Adrenal gland (tissue), 12 donors: ENCODE results near the gene SLC43A3. TPM values are rescaled to one million over a fixed set of nuclear protein-coding genes. Genes with fewer than 3 reads are reported as not detected.

Experiments used
- DNase-seq, 7 donors: peaks; one replicate each; pipeline ENCODE4 v3.0.0-alpha.2; 2019 to 2020
- H3K27ac ChIP-seq, 5 donors: fragments of 200-600 bp; sonication (generic) in 4 of 5; 1 replicate in 3 of 5; 2 replicates in 2 of 5; pipeline versions ENCODE4 v1.5.1 to v1.8.0; 2016 to 2020; ENCODE audit warnings: mild to moderate bottlenecking in 1 of 5
- H3K27me3 ChIP-seq: fragments of 200-600 bp; 2 replicates; pipeline ENCODE4 v1.8.0; 2021
- H3K36me3 ChIP-seq, 2 donors: fragments of 200-600 bp; replicated peaks in 1 of 2; 1 replicate in 1 of 2; 2 replicates in 1 of 2; pipeline versions ENCODE4 v1.5.1 to v1.8.0; 2018 to 2022
- H3K4me1 ChIP-seq, 2 donors: fragments of 200-600 bp; replicated peaks in 1 of 2; 1 replicate in 1 of 2; 2 replicates in 1 of 2; pipeline versions ENCODE4 v1.5.1 to v1.8.0; 2018 to 2021
- H3K4me3 ChIP-seq, 4 donors: fragments of 200-600 bp; sonication (generic) in 3 of 4; one replicate each; pipeline ENCODE4 v1.5.1; 2016 to 2018
- H3K9me3 ChIP-seq, 3 donors: fragments of 200-600 bp; sonication (generic) in 1 of 3; replicated peaks in 1 of 3; 1 replicate in 2 of 3; 2 replicates in 1 of 3; pipeline versions ENCODE4 v1.5.1 to v1.8.0; 2016 to 2021
- POLR2A ChIP-seq, 2 donors: fragments of 450-650 bp; IDR thresholded peaks; one replicate each; pipeline ENCODE4 v1.6.1; 2017; ENCODE audit warnings: antibody characterized with exemption in 2 of 2, mild to moderate bottlenecking in 2 of 2, moderate library complexity in 1 of 2
- WGBS, 4 donors: extraction: QIAGEN DNeasy Blood & Tissue Kit in 2 of 4; methylation state at CpG; one replicate each; pipeline versions ENCODE4 v1.1.5 to v1.1.7; 2013 to 2017; 5-methylcytosine and 5-hydroxymethylcytosine counted together
- intact Hi-C, 2 donors: fragments of 100-400 bp; cut with DNase I; formaldehyde crosslinking; loops; one replicate each; pipeline versions ENCODE4 v1.14.1 to v1.15.0; 2022 to 2023
- polyA plus RNA-seq, 3 donors: library from polyadenylated mRNA; stranded (reverse); fragments of 200-250 nt in 2 of 3; fragments of 350-450 nt in 1 of 3; fragmentation: Illumina TruSeq in 1 of 3; extraction: RNeasy Lipid Tissue Mini Kit (QIAGEN cat#74804) in 1 of 3; gene quantifications; one replicate each; pipeline ENCODE4 v1.2.3, GENCODE V29; 2013 to 2014
- small RNA-seq, 2 donors: library from RNA; depleted of rRNA; stranded (forward); fragments of <200 nt; gene quantifications; one replicate each; pipeline ENCODE3, GENCODE V24; 2016
- total RNA-seq, 9 donors: library from RNA; depleted of rRNA in 4 of 9; stranded (reverse); fragments of >200 nt in 4 of 9; fragments of 120-200 nt in 1 of 9; fragmentation: NEBNext Ultra II Directional in 1 of 9; extraction: Animal tissue kit (Norgen Biotek cat#: 25700) in 1 of 9; gene quantifications; one replicate each; pipeline versions ENCODE4 v1.1.0 to v1.2.4, GENCODE V29; 2013 to 2023
- TF ChIP-seq, protein P1 (sequence below), 6 experiments: fragments of 450-650 bp in 4 of 6; fragments of 200-600 bp in 2 of 6; sonication (generic) in 1 of 6; IDR thresholded peaks; 1 replicate in 5 of 6; 2 replicates in 1 of 6; pipeline versions ENCODE4 v1.5.1 to v1.8.0; 2016 to 2021; ENCODE audit warnings: antibody characterized with exemption in 6 of 6, mild to moderate bottlenecking in 2 of 6, moderate library complexity in 1 of 6
- donor health status: healthy with polysubstance abuse.
- donor health status: Bipolar disorder and iron deficiency.
- donor health status: DM: yes; HTN: yes; CAD: no.
- donor health status: DM: no; HTN: no; CAD: no.
- donor health status: DM: no; HTN: no; CAD: no.
- donor health status: DM: yes; HTN: yes; CAD: no.

The SLC43A3 gene
- total and polyA plus RNA-seq, 12 donors = 14.0 to 72.7 (median 27.3) TPM

DNA sequence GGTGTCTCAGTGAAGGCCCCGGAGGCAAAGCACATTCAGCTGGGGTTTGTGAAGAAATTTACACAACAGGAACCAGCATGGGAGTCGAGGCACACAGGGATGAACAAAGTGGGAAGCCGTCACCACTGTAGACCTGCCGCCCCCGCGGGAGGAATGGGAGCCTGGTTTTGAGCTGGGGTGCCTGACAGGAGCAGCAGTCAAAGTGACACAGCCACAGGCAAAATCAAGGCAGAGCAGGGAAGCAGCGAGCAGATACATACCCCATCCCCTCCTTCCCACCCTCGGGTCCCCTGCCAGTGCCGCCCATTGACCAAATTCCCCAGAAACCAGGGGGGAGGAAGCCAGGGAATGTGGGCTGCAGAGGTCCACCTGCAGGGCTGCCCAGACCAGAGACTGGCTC is 67.9 kb downstream of the SLC43A3 start:
- intact Hi-C loops = loop anchor here in 1 of 2 donors (10.0 kb wide), 1 partner anchor 166 kb away; no protein-coding TSS in a partner anchor
- Histone ChIP-seq H3K27me3 (no peaks in the 10 kb centered on the region), H3K27ac (no peak overlapping the region), H3K4me3 (no peak overlapping the region), H3K4me1 (no peaks in the 10 kb centered on the region), H3K9me3 (no peaks in the 10 kb centered on the region), H3K36me3 (no peaks in the 10 kb centered on the region)
- WGBS, 4 donors = 69 to 82% (median 74%) methylated on average over 4 to 9 of the region's 9 CpGs
- no peak for DNase-seq
- TF ChIP-seq, protein P1, sequence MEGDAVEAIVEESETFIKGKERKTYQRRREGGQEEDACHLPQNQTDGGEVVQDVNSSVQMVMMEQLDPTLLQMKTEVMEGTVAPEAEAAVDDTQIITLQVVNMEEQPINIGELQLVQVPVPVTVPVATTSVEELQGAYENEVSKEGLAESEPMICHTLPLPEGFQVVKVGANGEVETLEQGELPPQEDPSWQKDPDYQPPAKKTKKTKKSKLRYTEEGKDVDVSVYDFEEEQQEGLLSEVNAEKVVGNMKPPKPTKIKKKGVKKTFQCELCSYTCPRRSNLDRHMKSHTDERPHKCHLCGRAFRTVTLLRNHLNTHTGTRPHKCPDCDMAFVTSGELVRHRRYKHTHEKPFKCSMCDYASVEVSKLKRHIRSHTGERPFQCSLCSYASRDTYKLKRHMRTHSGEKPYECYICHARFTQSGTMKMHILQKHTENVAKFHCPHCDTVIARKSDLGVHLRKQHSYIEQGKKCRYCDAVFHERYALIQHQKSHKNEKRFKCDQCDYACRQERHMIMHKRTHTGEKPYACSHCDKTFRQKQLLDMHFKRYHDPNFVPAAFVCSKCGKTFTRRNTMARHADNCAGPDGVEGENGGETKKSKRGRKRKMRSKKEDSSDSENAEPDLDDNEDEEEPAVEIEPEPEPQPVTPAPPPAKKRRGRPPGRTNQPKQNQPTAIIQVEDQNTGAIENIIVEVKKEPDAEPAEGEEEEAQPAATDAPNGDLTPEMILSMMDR (IDR thresholded peaks at IDR 0.05) = no peak

DNA sequence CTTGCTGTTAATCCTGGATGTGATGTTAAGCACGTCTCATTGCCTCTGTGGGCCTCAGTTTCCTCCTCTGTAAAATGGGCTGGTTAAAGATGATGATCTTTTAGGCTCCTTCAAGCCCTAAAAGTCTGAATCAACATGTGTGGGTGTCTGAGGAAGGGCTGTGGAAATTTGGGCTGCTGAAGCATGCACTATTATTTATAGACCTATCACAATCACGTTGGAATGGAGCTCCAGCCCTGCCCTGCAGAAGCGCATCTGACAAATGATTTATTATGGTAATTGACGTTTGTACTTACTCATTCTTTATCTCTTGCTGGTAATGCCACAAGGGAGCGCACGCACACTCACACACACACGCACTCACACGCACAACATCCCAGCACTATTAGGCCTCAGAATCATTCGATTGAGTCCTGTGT is 68.4 kb downstream of the SLC43A3 start:
- no peak for DNase-seq
- Histone ChIP-seq H3K4me1 (no peaks in the 10 kb centered on the region), H3K9me3 (no peaks in the 10 kb centered on the region), H3K4me3 (no peak overlapping the region), H3K36me3 (no peaks in the 10 kb centered on the region), H3K27me3 (no peaks in the 10 kb centered on the region), H3K27ac (no peak overlapping the region)
- 59 to 65% (median 63%) methylated on average over 9 of the region's 9 CpGs for WGBS, 4 donors
- intact Hi-C loops = loop anchor here in 1 of 2 donors (10.0 kb wide), 1 partner anchor 166 kb away; no protein-coding TSS in a partner anchor
- TF ChIP-seq POLR2A (IDR thresholded peaks at IDR 0.05) = no peak
- TF ChIP-seq, protein P1 (IDR thresholded peaks at IDR 0.05) = no peak

DNA sequence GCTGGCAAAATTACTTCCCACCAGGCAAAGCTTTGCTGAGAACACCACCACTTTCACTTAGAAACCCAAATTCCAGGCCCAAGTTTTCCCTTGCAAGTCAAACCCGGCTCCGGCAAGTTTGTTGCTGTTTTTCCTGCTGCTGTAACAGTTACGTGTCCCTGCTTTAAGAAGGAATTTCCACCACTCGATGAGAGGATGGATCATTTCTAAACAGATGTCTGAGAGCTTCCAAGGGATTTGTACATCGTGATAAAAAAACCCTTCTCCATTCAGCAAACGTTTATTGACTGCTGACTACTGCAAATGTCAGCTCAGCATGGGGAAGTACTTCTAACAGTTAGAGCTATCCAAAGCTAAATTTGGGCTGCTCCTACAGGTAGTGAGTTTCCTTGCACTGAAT is 69.1 kb downstream of the SLC43A3 start:
- no peak for DNase-seq
- no peaks in the 10 kb centered on the region for H3K36me3 ChIP-seq
- H3K4me1 ChIP-seq = no peaks in the 10 kb centered on the region
- WGBS, 4 donors = 48 to 67% (median 60%) methylated on average over 6 of the region's 6 CpGs
- H3K27ac ChIP-seq = no peak overlapping the region
- intact Hi-C loops = loop anchor here in 1 of 2 donors (10.0 kb wide), 1 partner anchor 167 kb away; no protein-coding TSS in a partner anchor
- TF ChIP-seq, protein P1 (IDR thresholded peaks at IDR 0.05) = no peak
- no peak for TF ChIP-seq POLR2A (IDR thresholded peaks at IDR 0.05)
- H3K27me3 ChIP-seq = no peaks in the 10 kb centered on the region
- no peaks in the 10 kb centered on the region for H3K9me3 ChIP-seq
- H3K4me3 ChIP-seq = no peak overlapping the region

DNA sequence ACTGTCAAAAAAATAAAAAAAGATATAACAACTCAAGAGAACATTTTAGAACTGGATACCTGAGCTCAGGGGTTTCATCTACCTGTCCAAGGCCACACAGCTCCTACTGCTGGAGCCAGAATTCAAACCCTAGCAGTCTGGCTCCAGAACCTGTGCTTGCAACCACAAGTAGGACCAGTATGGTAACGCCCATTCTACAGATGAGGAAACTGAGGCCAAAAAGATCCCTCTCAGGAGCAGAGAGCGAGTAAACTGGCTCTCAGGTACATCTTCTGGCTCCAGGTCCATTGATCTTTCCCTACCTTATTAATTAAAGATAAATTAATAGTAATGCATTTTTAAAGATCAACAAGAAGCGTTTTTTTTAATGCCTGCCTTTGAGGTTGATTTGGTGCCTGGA is 69.6 kb downstream of the SLC43A3 start:
- 88 to 95% (median 92%) methylated on average over 3 of the region's 3 CpGs for WGBS, 4 donors
- Histone ChIP-seq H3K4me3 (no peak overlapping the region), H3K9me3 (no peaks in the 10 kb centered on the region), H3K27me3 (no peaks in the 10 kb centered on the region), H3K27ac (no peak overlapping the region), H3K36me3 (no peaks in the 10 kb centered on the region), H3K4me1 (no peaks in the 10 kb centered on the region)
- TF ChIP-seq POLR2A (IDR thresholded peaks at IDR 0.05) = no peak
- TF ChIP-seq, protein P1 (IDR thresholded peaks at IDR 0.05) = no peak
- no peak for DNase-seq
- intact Hi-C loops = loop anchor here in 1 of 2 donors (10.0 kb wide), 1 partner anchor 167 kb away; no protein-coding TSS in a partner anchor

Small RNA genes within 50 kb of the gene (small RNA-seq; reads per million reads assigned to genes)
- gene RNA5SP341 = 0 reads per million in 2 donors

Other genes with a start within 250 kb of the SLC43A3 start
- gene LRRC55, start 245.2 kb downstream of the SLC43A3 start, total RNA-seq = 1 to 10 TPM in 1 of 9 donors, under 1 TPM in 7, not detected in 1; 0.25 to 1.1 (median 0.57) TPM
- gene LRRC55, start 245.2 kb downstream of the SLC43A3 start, polyA plus RNA-seq = under 1 TPM; 0.08 to 0.59 (median 0.17) TPM
- 10 to 100 TPM in 3 of 9 donors, 1 to 10 TPM in 6; 3.4 to 30.1 (median 6.9) TPM for gene APLNR, start 189.9 kb downstream of the SLC43A3 start, total RNA-seq
- gene APLNR, start 189.9 kb downstream of the SLC43A3 start, polyA plus RNA-seq = 1 to 10 TPM; 1.1 to 2.5 (median 2.1) TPM
- gene TNKS1BP1, start 102.2 kb downstream of the SLC43A3 start, total RNA-seq = 100 to 1,000 TPM in 7 of 9 donors, 10 to 100 TPM in 2; 24.5 to 203 (median 136) TPM
- gene TNKS1BP1, start 102.2 kb downstream of the SLC43A3 start, polyA plus RNA-seq = 100 to 1,000 TPM; 113 to 338 (median 209) TPM
- 10 to 100 TPM; 37.4 to 68.3 (median 59.0) TPM for gene SSRP1, start 91.2 kb downstream of the SLC43A3 start, total RNA-seq
- 100 to 1,000 TPM in 1 of 3 donors, 10 to 100 TPM in 2; 25.3 to 106 (median 31.0) TPM for gene SSRP1, start 91.2 kb downstream of the SLC43A3 start, polyA plus RNA-seq
- gene P2RX3, start 88.8 kb downstream of the SLC43A3 start, total RNA-seq = 1 to 10 TPM in 4 of 9 donors, under 1 TPM in 4, not detected in 1; 0.11 to 2.5 (median 0.97) TPM
- under 1 TPM in 2 of 3 donors, not detected in 1; 0.13 to 0.66 TPM for gene P2RX3, start 88.8 kb downstream of the SLC43A3 start, polyA plus RNA-seq
- gene PRG3, start 46.0 kb downstream of the SLC43A3 start, total RNA-seq = not detected
- gene PRG3, start 46.0 kb downstream of the SLC43A3 start, polyA plus RNA-seq = not detected
- under 1 TPM in 2 of 9 donors, not detected in 7; 0.27 to 0.28 TPM for gene PRG2, start 36.5 kb downstream of the SLC43A3 start, total RNA-seq
- under 1 TPM in 2 of 3 donors, not detected in 1; 0.24 to 0.97 TPM for gene PRG2, start 36.5 kb downstream of the SLC43A3 start, polyA plus RNA-seq
- gene RTN4RL2, start 33.4 kb upstream of the SLC43A3 start, total RNA-seq = 1 to 10 TPM in 3 of 9 donors, under 1 TPM in 4, not detected in 2; 0.24 to 2.1 (median 0.71) TPM
- 1 to 10 TPM in 1 of 3 donors, under 1 TPM in 1, not detected in 1; 0.56 to 1.0 TPM for gene RTN4RL2, start 33.4 kb upstream of the SLC43A3 start, polyA plus RNA-seq
- 10 to 100 TPM in 7 of 9 donors, 1 to 10 TPM in 2; 4.2 to 32.3 (median 25.1) TPM for gene SLC43A1, start 88.6 kb upstream of the SLC43A3 start, total RNA-seq
- 10 to 100 TPM in 2 of 3 donors, 1 to 10 TPM in 1; 3.8 to 24.8 (median 14.8) TPM for gene SLC43A1, start 88.6 kb upstream of the SLC43A3 start, polyA plus RNA-seq
- gene TIMM10, start 103.6 kb upstream of the SLC43A3 start, total RNA-seq = 10 to 100 TPM; 35.6 to 89.0 (median 54.0) TPM
- 10 to 100 TPM; 23.9 to 72.5 (median 48.8) TPM for gene TIMM10, start 103.6 kb upstream of the SLC43A3 start, polyA plus RNA-seq
- under 1 TPM in 1 of 9 donors, not detected in 8; 0.30 TPM for gene SMTNL1, start 110.5 kb upstream of the SLC43A3 start, total RNA-seq
- not detected for gene SMTNL1, start 110.5 kb upstream of the SLC43A3 start, polyA plus RNA-seq
- gene UBE2L6, start 140.6 kb upstream of the SLC43A3 start, total RNA-seq = 100 to 1,000 TPM in 2 of 9 donors, 10 to 100 TPM in 7; 34.4 to 108 (median 82.8) TPM
- 10 to 100 TPM; 38.0 to 89.4 (median 38.2) TPM for gene UBE2L6, start 140.6 kb upstream of the SLC43A3 start, polyA plus RNA-seq
- gene SERPING1, start 170.6 kb upstream of the SLC43A3 start, total RNA-seq = 100 to 1,000 TPM in 7 of 9 donors, 10 to 100 TPM in 1, 1 to 10 TPM in 1; 7.0 to 423 (median 140) TPM
- 100 to 1,000 TPM; 157 to 353 (median 220) TPM for gene SERPING1, start 170.6 kb upstream of the SLC43A3 start, polyA plus RNA-seq
- 1 to 10 TPM in 6 of 9 donors, under 1 TPM in 3; 0.18 to 4.4 (median 1.7) TPM for gene YPEL4, start 222.8 kb upstream of the SLC43A3 start, total RNA-seq
- 10 to 100 TPM in 1 of 3 donors, 1 to 10 TPM in 2; 1.6 to 15.7 (median 5.2) TPM for gene YPEL4, start 222.8 kb upstream of the SLC43A3 start, polyA plus RNA-seq
- gene CLP1, start 230.6 kb upstream of the SLC43A3 start, total RNA-seq = 10 to 100 TPM in 8 of 9 donors, 1 to 10 TPM in 1; 6.8 to 21.1 (median 12.2) TPM
- gene CLP1, start 230.6 kb upstream of the SLC43A3 start, polyA plus RNA-seq = 10 to 100 TPM in 1 of 3 donors, 1 to 10 TPM in 2; 5.5 to 10.3 (median 6.5) TPM
- gene ZDHHC5, start 241.0 kb upstream of the SLC43A3 start, total RNA-seq = 100 to 1,000 TPM in 1 of 9 donors, 10 to 100 TPM in 8; 22.6 to 111 (median 46.5) TPM
- gene ZDHHC5, start 241.0 kb upstream of the SLC43A3 start, polyA plus RNA-seq = 10 to 100 TPM; 28.2 to 69.4 (median 34.9) TPM